Duodenal mucosa (tissue), 2 donors: ENCODE data around the gene TMEM100.

Source experiments
- H3K27ac ChIP-seq: one replicate; pipeline ENCODE4 v1.7.0; 2013; ENCODE audit warnings: low read depth, low read length
- H3K27me3 ChIP-seq, 2 donors: one replicate each; pipeline ENCODE4 v1.7.0; 2013; ENCODE audit warnings: low read length in 2 of 2, control low read depth in 1 of 2; ENCODE audit not compliant: insufficient read depth in 2 of 2, control insufficient read depth in 1 of 2
- H3K36me3 ChIP-seq, 2 donors: one replicate each; pipeline ENCODE4 v1.7.0; 2013; ENCODE audit warnings: low read length in 2 of 2, control low read depth in 1 of 2; ENCODE audit not compliant: insufficient read depth in 2 of 2, control insufficient read depth in 1 of 2
- H3K4me1 ChIP-seq, 2 donors: one replicate each; pipeline ENCODE4 v1.7.0; 2013; ENCODE audit warnings: low read length in 2 of 2, control low read depth in 1 of 2; ENCODE audit not compliant: insufficient read depth in 2 of 2, control insufficient read depth in 1 of 2
- H3K4me3 ChIP-seq, 2 donors: one replicate each; pipeline ENCODE4 v1.7.0; 2013; ENCODE audit warnings: low read length in 2 of 2, low read depth in 1 of 2
- H3K9ac ChIP-seq, 2 donors: one replicate each; pipeline ENCODE4 v1.7.0; 2013; ENCODE audit warnings: low read length in 2 of 2, low read depth in 1 of 2
- H3K9me3 ChIP-seq, 2 donors: one replicate each; pipeline ENCODE4 v1.7.0; 2013; ENCODE audit warnings: low read length in 2 of 2, control low read depth in 1 of 2; ENCODE audit not compliant: control insufficient read depth in 1 of 2

The TMEM100 gene

GRCh38 chr17:55731586-55732250, 9.1 kb upstream of the TMEM100 start:
- no peak overlapping the region for H3K4me3 ChIP-seq
- H3K27me3 ChIP-seq = peaks cover 0 to 4% of the 10 kb centered on the region in 2 donors
- H3K9me3 ChIP-seq = no peaks in the 10 kb centered on the region
- no peak overlapping the region for H3K9ac ChIP-seq
- no peaks in the 10 kb centered on the region for H3K4me1 ChIP-seq
- H3K27ac ChIP-seq = no peak overlapping the region
- no peaks in the 10 kb centered on the region for H3K36me3 ChIP-seq

GRCh38 chr17:55730808-55731207, 8.1 kb upstream of the TMEM100 start:
- H3K27ac ChIP-seq = no peak overlapping the region
- no peak overlapping the region for H3K9ac ChIP-seq

GRCh38 chr17:55730380-55730779, 7.7 kb upstream of the TMEM100 start:
- H3K9me3 ChIP-seq = no peaks in the 10 kb centered on the region
- no peaks in the 10 kb centered on the region for H3K36me3 ChIP-seq
- H3K9ac ChIP-seq = no peak overlapping the region
- H3K27me3 ChIP-seq = peaks cover 0 to 4% of the 10 kb centered on the region in 2 donors
- H3K4me3 ChIP-seq = no peak overlapping the region
- no peaks in the 10 kb centered on the region for H3K4me1 ChIP-seq
- H3K27ac ChIP-seq = no peak overlapping the region

More at GRCh38 chr17:55730808-55731207, 8.1 kb upstream of the TMEM100 start:
- H3K9me3 ChIP-seq = no peaks in the 10 kb centered on the region
- H3K27me3 ChIP-seq = peaks cover 0 to 4% of the 10 kb centered on the region in 2 donors
- no peak overlapping the region for H3K4me3 ChIP-seq
- H3K4me1 ChIP-seq = no peaks in the 10 kb centered on the region
- no peaks in the 10 kb centered on the region for H3K36me3 ChIP-seq

GRCh38 chr17:55729484-55729883, 6.8 kb upstream of the TMEM100 start:
- Histone ChIP-seq H3K4me1 (no peaks in the 10 kb centered on the region), H3K4me3 (no peak overlapping the region), H3K27ac (no peak overlapping the region), H3K9ac (no peak overlapping the region), H3K27me3 (peaks cover 0 to 5% of the 10 kb centered on the region in 2 donors), H3K9me3 (no peaks in the 10 kb centered on the region), H3K36me3 (no peaks in the 10 kb centered on the region)

- no peak overlapping the region for H3K4me3 ChIP-seq
- peaks cover 0 to 10% of the 10 kb centered on the region in 2 donors for H3K27me3 ChIP-seq
- no peaks in the 10 kb centered on the region for H3K4me1 ChIP-seq
- no peaks in the 10 kb centered on the region for H3K9me3 ChIP-seq
- no peak overlapping the region for H3K27ac ChIP-seq
- no peaks in the 10 kb centered on the region for H3K36me3 ChIP-seq
- no peak overlapping the region for H3K9ac ChIP-seq
These were observed 6.2 kb upstream of the TMEM100 start for GRCh38 chr17:55728833-55729232.

- H3K36me3 ChIP-seq = no peaks in the 10 kb centered on the region
- no peak overlapping the region for H3K27ac ChIP-seq
- H3K27me3 ChIP-seq = peaks cover 0 to 12% of the 10 kb centered on the region in 2 donors
- no peaks in the 10 kb centered on the region for H3K9me3 ChIP-seq
- no peaks in the 10 kb centered on the region for H3K4me1 ChIP-seq
- no peak overlapping the region for H3K4me3 ChIP-seq
- H3K9ac ChIP-seq = no peak overlapping the region
These were observed 5.7 kb upstream of the TMEM100 start for GRCh38 chr17:55728361-55728760.

- Histone ChIP-seq H3K4me3 (no peak overlapping the region), H3K36me3 (no peaks in the 10 kb centered on the region), H3K27me3 (peaks cover 0 to 14% of the 10 kb centered on the region in 2 donors), H3K9me3 (no peaks in the 10 kb centered on the region), H3K9ac (no peak overlapping the region), H3K27ac (no peak overlapping the region), H3K4me1 (no peaks in the 10 kb centered on the region)
These were observed 5.3 kb upstream of the TMEM100 start for GRCh38 chr17:55727920-55728319.

GRCh38 chr17:55727275-55727674, 4.6 kb upstream of the TMEM100 start:
- no peak overlapping the region for H3K4me3 ChIP-seq
- H3K9me3 ChIP-seq = no peaks in the 10 kb centered on the region
- H3K36me3 ChIP-seq = no peaks in the 10 kb centered on the region
- H3K4me1 ChIP-seq = no peaks in the 10 kb centered on the region
- no peak overlapping the region for H3K9ac ChIP-seq
- peaks cover 6 to 21% of the 10 kb centered on the region in 2 donors for H3K27me3 ChIP-seq
- H3K27ac ChIP-seq = no peak overlapping the region

GRCh38 chr17:55726440-55726839, 3.8 kb upstream of the TMEM100 start:
- Histone ChIP-seq H3K36me3 (no peaks in the 10 kb centered on the region), H3K9me3 (no peaks in the 10 kb centered on the region), H3K27ac (no peak overlapping the region), H3K27me3 (peaks cover 8 to 22% of the 10 kb centered on the region in 2 donors), H3K4me3 (no peak overlapping the region), H3K9ac (no peak overlapping the region), H3K4me1 (no peaks in the 10 kb centered on the region)

GRCh38 chr17:55723488-55723848, 804 bp upstream of the TMEM100 start:
- H3K9ac ChIP-seq = no peak overlapping the region
- H3K27ac ChIP-seq = no peak overlapping the region
- peaks cover 8 to 18% of the 10 kb centered on the region in 2 donors for H3K27me3 ChIP-seq
- H3K36me3 ChIP-seq = no peaks in the 10 kb centered on the region
- H3K4me1 ChIP-seq = no peaks in the 10 kb centered on the region
- no peaks in the 10 kb centered on the region for H3K9me3 ChIP-seq
- H3K4me3 ChIP-seq = no peak overlapping the region
